ENCODE data around the gene NRAS. TPM values are rescaled to one million over a fixed set of nuclear protein-coding genes. Genes with fewer than 3 reads are reported as not detected.
"Not testable (repeated sequence)": the region's sequence is repeated elsewhere in the genome, so short reads cannot be mapped to it uniquely, and the experiment has no call there.

Gene NRAS
- 69.8 and 73.7 TPM in 2 replicates for total RNA-seq

- peak; percentile 36 for DNase-seq (ENCODE audit: extremely low read depth, low read depth, low spot score)
Observed at GRCh38 chr1:114716304-114717170, at the start of gene NRAS. Gene NRAS (minus strand): TSS chr1:114716771. CDS start chr1:114716160, 611 bp downstream.

GRCh38 chr1:114764689-114765088 lies 48.1 kb upstream of the NRAS start:
- no peak for DNase-seq (ENCODE audit: extremely low read depth, low read depth, low spot score)

GRCh38 chr1:114758256-114758832 lies 41.8 kb upstream of the NRAS start:
- DNase-seq (ENCODE audit: extremely low read depth, low read depth, low spot score): no peak

GRCh38 chr1:114757455-114758255 lies 41.1 kb upstream of the NRAS start, which contains the start of gene CSDE1:
Gene CSDE1 (minus strand): TSS chr1:114757984. CDS start chr1:114739890, 18,094 bp downstream.
- peak; percentile 92 for DNase-seq (ENCODE audit: extremely low read depth, low read depth, low spot score)

DNA sequence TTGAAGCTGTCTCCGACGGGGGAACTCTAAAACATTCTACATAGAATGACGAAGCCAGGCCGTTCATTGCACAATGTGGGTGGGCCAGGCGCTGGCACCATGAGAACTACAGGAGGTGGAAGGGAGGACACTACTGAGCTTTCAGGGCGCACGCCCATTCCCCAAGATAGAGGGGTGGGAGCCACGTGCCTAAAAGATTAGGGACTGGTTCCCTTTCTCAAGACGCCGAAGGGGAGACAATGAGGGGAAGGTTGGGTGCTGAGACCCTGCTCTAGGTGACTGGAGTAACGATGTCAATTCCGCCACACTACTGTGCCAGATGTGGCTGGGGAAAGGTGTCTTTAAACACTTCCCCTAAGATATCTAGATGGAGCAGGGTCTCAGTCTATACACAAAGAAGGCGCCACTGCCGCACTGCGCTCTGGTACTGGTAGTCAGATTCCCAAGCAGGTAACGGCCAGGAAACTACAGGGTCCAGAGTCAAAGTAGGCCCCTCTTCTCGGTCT lies 40.4 kb upstream of the NRAS start:
- no peak for DNase-seq (ENCODE audit: extremely low read depth, low read depth, low spot score)

GRCh38 chr1:114756009-114756892 lies 39.7 kb upstream of the NRAS start:
- DNase-seq (ENCODE audit: extremely low read depth, low read depth, low spot score): no peak

DNA sequence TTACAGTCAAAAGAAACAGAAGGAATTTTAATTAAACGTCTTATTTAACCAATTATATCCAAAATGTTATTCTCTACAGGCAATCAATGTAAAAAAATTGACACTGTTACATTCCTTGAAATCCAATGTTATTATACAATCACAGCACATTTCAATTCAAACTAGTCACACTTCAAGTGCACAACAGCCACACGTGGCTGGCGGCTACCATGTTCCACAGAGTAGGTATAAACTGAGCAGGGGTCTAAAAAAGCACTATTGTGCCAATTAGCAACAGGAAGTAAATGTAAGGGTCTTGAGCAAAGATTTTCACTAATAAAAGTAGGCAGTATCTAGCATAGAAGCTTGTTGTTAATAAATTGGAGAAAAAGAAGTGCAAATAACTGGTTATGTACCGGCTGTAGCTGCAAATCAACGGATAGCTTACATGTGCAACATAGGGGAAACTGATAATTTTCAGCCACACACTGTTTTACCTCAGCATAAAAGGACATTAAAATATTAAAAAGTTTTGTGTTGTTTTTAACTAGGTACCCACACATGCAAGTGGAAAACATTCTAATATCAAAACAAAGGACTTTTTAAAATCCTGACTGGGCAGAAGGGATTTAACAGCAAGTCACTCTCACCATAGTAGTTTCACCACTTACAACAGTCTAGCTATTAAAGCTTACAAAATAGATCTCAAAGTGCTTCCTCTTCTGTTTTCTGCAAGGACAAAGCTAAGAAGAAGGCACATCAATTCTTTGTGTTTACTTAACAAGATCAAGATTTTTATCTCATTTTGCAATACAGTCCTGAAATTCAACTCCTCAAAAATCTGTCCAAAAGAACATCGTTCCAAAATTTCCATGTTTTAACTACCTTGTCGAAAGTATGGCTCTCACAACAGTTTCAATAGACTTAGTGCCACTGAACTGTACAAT lies 38.7 kb upstream of the NRAS start:
- DNase-seq (ENCODE audit: extremely low read depth, low read depth, low spot score): no peak

DNA sequence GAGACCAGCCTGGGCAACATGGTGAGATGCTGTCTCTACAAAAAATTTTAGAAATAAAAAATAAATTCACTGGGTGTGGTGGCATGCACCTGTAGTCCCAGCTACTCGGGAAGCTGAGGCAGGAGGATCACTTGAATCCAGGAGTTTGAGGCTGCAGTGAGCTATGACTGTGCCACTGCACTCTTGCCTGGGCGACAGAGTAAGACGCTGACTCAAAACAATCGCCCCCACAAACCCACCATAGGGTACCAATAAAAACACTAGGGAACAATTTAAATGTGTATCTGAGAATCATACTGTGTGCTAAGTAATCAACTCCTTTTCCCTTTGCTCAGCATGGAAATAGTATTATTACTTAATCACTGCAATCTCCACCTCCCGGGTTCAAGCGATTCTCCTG lies 37.1 kb upstream of the NRAS start:
- DNase-seq (ENCODE audit: extremely low read depth, low read depth, low spot score): not testable (repeated sequence)

GRCh38 chr1:114753143-114753542 lies 36.6 kb upstream of the NRAS start:
- no peak for DNase-seq (ENCODE audit: extremely low read depth, low read depth, low spot score)

DNA sequence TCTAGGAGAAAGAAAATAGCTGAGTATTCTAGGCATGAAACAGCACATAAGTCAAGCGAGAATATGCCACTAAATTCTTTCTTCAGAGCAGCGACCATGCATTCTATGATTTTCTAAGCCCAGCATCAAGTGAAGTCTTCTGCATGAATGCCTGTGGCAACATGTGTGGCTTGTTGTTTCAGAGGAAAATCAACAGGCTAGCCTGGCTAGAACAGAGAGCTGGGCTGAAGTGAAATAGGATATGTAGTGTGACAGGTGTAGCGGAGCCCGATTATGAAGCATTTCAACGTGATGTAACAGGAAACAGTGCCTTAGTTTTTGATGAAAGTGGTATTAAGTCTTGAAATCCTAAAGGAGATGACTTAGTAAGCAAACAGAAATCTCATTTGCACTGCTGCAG lies 34.2 kb upstream of the NRAS start:
- DNase-seq (ENCODE audit: extremely low read depth, low read depth, low spot score): no peak

- DNase-seq (ENCODE audit: extremely low read depth, low read depth, low spot score): no peak
Observed at GRCh38 chr1:114749835-114750234, 33.3 kb upstream of the NRAS start.

GRCh38 chr1:114746450-114747121 lies 30.0 kb upstream of the NRAS start:
- DNase-seq (ENCODE audit: extremely low read depth, low read depth, low spot score): no peak

DNA sequence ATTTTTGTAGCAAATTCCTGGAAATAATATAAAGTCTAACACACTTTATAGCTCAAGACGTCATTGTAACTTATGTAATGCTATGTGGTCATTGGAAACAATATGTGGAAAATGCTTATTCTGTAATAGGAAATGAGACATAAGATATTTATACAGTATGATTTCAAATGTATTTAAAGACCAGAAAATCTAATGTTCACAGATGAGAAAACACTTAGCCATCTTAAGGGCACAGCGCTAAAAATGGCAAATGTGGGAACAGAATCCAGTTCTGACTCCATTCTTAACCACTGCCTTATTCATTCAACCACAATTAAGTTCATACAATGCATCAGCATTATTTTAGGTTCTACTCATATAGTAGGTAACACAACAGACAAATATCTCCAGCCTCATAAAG lies 28.7 kb upstream of the NRAS start:
- DNase-seq (ENCODE audit: extremely low read depth, low read depth, low spot score): no peak

DNA sequence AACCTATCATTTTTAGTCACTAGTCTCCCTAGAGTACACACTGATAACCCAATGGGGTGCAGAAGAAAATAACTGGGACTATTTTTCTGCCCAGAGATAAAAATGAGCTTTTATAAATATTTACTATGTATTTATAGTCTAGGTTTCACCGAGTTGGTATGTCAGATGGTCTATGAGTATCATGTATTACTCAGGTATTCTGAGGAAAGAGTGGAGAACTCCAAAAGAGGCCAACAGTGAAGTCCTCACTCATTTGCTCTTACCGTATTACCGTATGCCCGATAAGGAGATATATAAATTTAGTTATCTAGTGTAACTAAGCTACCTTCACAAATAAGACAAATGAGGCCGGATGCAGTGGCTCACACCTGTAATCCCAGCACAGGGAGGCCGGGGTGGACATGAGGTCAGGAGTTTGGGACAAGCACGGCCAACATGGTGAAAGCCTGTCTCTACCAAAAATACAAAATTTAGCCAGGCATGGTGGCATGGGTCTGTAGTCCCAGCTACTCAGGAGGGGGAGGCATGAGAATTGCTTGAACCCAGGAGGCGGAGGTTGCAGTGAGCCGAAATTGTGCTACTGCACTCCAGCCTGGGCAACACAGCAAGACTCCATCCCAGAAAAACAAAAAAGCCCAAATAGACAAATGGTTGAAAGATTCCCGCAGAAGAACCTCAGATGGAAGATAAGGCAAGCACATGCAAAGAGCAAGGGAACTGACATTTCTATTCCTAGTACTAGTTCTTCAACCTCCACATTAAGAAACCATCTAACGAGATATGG lies 25.6 kb upstream of the NRAS start:
- DNase-seq (ENCODE audit: extremely low read depth, low read depth, low spot score): no peak

DNA sequence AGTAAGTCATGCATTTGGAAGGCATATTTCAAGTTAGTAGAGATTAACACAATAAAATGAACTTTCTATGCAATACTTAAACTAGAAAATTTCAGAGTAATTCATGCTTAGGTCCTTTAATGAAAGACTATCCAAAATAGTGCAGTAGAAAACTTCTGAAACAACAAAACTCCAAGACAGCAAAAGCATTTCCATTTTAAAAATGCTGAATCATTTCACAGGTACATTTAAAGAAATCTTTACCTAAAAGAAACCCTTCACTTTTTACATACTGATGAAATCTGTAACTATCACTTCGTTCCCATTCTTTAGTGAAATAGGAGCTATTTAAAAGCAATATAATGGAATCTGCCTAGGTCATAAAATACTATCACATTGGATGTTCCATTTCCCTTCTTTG lies 23.8 kb upstream of the NRAS start:
- DNase-seq (ENCODE audit: extremely low read depth, low read depth, low spot score): no peak

- DNase-seq (ENCODE audit: extremely low read depth, low read depth, low spot score): no peak
Observed at GRCh38 chr1:114737314-114737849, 20.8 kb upstream of the NRAS start.

GRCh38 chr1:114735479-114735878 lies 18.9 kb upstream of the NRAS start:
- DNase-seq (ENCODE audit: extremely low read depth, low read depth, low spot score): no peak
